GM12878 (cell line): ENCODE data around the gene NKD2.

Source experiments
- BHLHE40 ChIP-seq, 2 experiments: fragments of 450-650 bp in 1 of 2; IDR thresholded peaks; 2 replicates each; pipeline ENCODE4 v1.6.1; 2011 to 2017; ENCODE audit warnings: low read depth in 2 of 2, borderline replicate concordance in 1 of 2, improper control_type of control experiment in 1 of 2, low read length in 1 of 2, mild to moderate bottlenecking in 1 of 2
- CREB1 ChIP-seq: IDR thresholded peaks from 2 replicates; pipeline ENCODE4 v1.6.1; 2012; ENCODE audit warnings: low read depth, mild to moderate bottlenecking, inconsistent platforms
- EP300 ChIP-seq, 2 experiments: fragments of 150-350 bp in 1 of 2; IDR thresholded peaks; 2 replicates each; pipeline ENCODE4 v1.6.1; 2011 to 2012; ENCODE audit warnings: low read depth in 2 of 2, low read length in 2 of 2, borderline replicate concordance in 1 of 2, improper control_type of control experiment in 1 of 2, inconsistent platforms in 1 of 2; ENCODE audit not compliant: control insufficient read depth in 1 of 2
- EZH2 ChIP-seq: IDR thresholded peaks from 2 replicates; pipeline ENCODE4 v1.6.1; 2012; ENCODE audit warnings: low read depth, mild to moderate bottlenecking, control low read depth, inconsistent platforms, low read length, borderline replicate concordance; ENCODE audit not compliant: control insufficient read depth
- RAD21 ChIP-seq: IDR thresholded peaks from 2 replicates; pipeline ENCODE4 v1.6.1; 2011; ENCODE audit warnings: mild to moderate bottlenecking, low read depth, low read length, moderate library complexity; ENCODE audit not compliant: insufficient read depth
- SMC3 ChIP-seq: IDR thresholded peaks from 2 replicates; pipeline ENCODE4 v1.6.1; 2011; ENCODE audit warnings: low read length, improper control_type of control experiment, borderline replicate concordance
- TF ChIP-seq, protein P1 (sequence below): fragments of 450-650 bp; IDR thresholded peaks from 2 replicates; pipeline ENCODE4 v1.6.1; 2017; ENCODE audit warnings: mild to moderate bottlenecking
- TF ChIP-seq, protein P2 (sequence below), 3 experiments: IDR thresholded peaks in 2 of 3; conservative IDR thresholded peaks in 1 of 3; 2 replicates each; pipeline ENCODE4 v1.5.1; 2011; ENCODE audit warnings: low read depth in 3 of 3, low read length in 3 of 3, mild to moderate bottlenecking in 3 of 3, control low read depth in 2 of 3, moderate library complexity in 2 of 3, inconsistent platforms in 1 of 3, mixed read lengths in 1 of 3; ENCODE audit not compliant: control insufficient read depth in 2 of 3, insufficient read depth in 1 of 3; ENCODE audit errors: extremely low read depth in 1 of 3

DNA sequence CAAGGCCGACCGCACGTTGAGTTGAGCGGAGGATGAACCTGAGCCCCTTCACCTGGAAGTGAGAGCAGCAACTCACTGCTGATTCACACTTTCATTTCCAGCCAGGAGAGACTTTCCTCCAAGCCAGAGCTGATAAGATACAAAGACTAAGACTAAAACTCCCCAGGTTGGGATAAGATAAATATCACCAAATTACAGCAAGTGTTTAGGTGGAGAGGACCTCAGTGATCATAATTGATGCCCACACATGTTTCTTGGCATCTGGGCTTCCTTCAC is 6.4 kb upstream of the NKD2 start:
- TF ChIP-seq, protein P1, sequence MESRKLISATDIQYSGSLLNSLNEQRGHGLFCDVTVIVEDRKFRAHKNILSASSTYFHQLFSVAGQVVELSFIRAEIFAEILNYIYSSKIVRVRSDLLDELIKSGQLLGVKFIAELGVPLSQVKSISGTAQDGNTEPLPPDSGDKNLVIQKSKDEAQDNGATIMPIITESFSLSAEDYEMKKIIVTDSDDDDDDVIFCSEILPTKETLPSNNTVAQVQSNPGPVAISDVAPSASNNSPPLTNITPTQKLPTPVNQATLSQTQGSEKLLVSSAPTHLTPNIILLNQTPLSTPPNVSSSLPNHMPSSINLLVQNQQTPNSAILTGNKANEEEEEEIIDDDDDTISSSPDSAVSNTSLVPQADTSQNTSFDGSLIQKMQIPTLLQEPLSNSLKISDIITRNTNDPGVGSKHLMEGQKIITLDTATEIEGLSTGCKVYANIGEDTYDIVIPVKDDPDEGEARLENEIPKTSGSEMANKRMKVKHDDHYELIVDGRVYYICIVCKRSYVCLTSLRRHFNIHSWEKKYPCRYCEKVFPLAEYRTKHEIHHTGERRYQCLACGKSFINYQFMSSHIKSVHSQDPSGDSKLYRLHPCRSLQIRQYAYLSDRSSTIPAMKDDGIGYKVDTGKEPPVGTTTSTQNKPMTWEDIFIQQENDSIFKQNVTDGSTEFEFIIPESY, result no peak
- TF ChIP-seq RAD21, result no peak
- TF ChIP-seq CREB1, result no peak
- no peak for TF ChIP-seq SMC3
- no peak for TF ChIP-seq BHLHE40 (IDR thresholded peaks at IDR 0.05; ENCODE audit: borderline replicate concordance in 1 of 2, low read depth in 2 of 2, low read length in 1 of 2)
- TF ChIP-seq, protein P2, sequence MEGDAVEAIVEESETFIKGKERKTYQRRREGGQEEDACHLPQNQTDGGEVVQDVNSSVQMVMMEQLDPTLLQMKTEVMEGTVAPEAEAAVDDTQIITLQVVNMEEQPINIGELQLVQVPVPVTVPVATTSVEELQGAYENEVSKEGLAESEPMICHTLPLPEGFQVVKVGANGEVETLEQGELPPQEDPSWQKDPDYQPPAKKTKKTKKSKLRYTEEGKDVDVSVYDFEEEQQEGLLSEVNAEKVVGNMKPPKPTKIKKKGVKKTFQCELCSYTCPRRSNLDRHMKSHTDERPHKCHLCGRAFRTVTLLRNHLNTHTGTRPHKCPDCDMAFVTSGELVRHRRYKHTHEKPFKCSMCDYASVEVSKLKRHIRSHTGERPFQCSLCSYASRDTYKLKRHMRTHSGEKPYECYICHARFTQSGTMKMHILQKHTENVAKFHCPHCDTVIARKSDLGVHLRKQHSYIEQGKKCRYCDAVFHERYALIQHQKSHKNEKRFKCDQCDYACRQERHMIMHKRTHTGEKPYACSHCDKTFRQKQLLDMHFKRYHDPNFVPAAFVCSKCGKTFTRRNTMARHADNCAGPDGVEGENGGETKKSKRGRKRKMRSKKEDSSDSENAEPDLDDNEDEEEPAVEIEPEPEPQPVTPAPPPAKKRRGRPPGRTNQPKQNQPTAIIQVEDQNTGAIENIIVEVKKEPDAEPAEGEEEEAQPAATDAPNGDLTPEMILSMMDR (IDR thresholded peaks at IDR 0.05 in 2 of 3, conservative IDR thresholded peaks at IDR 0.05 in 1 of 3; ENCODE audit: control insufficient read depth in 2 of 3, extremely low read depth in 1 of 3, insufficient read depth in 1 of 3, low read depth in 3 of 3, low read length in 3 of 3), result no peak
- TF ChIP-seq EZH2, result no peak
- TF ChIP-seq EP300 (IDR thresholded peaks at IDR 0.05; ENCODE audit: borderline replicate concordance in 1 of 2, control insufficient read depth in 1 of 2, low read depth in 2 of 2, low read length in 2 of 2), result no peak
